Measurements from ENCODE around the gene MAP3K8. TPM values are rescaled to one million over a fixed set of nuclear protein-coding genes. Genes with fewer than 3 reads are reported as not detected.

Gene MAP3K8
- total RNA-seq, 1 donor from 2014 or later: 7.3 TPM

DNA sequence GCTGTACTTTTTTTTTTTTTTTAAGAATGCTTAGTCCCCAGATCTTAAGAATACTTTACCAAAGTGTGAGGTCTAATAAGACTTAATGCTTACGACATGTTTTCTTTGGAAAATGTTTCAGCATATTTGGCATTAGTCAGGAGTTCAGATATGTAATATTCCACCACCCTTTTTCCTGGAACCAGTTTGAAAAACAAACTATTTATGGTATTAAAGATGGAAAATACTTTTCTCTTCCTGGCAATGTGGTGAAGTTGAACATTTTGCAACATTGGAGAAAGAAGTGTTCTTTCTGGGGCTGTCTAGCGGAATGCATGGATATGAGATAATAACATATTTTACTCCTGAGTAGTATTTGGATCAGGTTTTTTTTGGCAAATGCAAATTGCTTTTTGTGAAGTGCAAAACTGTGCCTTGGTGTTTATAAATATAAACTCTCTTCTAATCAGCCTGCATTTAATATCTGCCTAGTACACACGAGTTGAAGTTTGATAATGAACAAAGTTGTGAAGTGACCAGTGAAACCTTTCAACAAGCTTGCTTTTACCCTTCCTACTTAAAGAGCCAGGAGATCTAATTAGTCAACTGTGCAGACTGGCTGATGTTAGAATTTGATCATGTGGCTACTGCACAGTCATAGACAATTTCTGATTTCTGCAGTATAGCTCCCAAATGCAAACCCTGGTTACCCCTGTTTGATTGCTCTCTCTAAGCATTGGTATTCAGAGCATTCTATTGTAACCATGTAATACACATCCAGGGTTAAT is 20.9 kb downstream of the MAP3K8 start:
- H3K9me3 ChIP-seq (ENCODE audit: low read depth): no peaks in the 10 kb centered on the region
- no peaks in the 10 kb centered on the region for H4K20me1 ChIP-seq (ENCODE audit: low read depth)
- TF ChIP-seq, protein P1, sequence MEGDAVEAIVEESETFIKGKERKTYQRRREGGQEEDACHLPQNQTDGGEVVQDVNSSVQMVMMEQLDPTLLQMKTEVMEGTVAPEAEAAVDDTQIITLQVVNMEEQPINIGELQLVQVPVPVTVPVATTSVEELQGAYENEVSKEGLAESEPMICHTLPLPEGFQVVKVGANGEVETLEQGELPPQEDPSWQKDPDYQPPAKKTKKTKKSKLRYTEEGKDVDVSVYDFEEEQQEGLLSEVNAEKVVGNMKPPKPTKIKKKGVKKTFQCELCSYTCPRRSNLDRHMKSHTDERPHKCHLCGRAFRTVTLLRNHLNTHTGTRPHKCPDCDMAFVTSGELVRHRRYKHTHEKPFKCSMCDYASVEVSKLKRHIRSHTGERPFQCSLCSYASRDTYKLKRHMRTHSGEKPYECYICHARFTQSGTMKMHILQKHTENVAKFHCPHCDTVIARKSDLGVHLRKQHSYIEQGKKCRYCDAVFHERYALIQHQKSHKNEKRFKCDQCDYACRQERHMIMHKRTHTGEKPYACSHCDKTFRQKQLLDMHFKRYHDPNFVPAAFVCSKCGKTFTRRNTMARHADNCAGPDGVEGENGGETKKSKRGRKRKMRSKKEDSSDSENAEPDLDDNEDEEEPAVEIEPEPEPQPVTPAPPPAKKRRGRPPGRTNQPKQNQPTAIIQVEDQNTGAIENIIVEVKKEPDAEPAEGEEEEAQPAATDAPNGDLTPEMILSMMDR (IDR thresholded peaks at IDR 0.05): no peak
- TF ChIP-seq EZH2phosphoT487 (IDR thresholded peaks at IDR 0.05): no peak
- TF ChIP-seq EZH2 (IDR thresholded peaks at IDR 0.05): no peak
- Mint-ChIP-seq H3K4me3 (no peak overlapping the region), H3K36me3 (peaks cover 15% of the 10 kb centered on the region), H3K27me3 (ENCODE audit: insufficient read depth, low read depth) (peaks cover 4% of the 10 kb centered on the region), H3K27ac (no peak overlapping the region), H3K9me3 (no peaks in the 10 kb centered on the region), H3K4me1 (no peaks in the 10 kb centered on the region)
- H3K36me3 ChIP-seq: no peaks in the 10 kb centered on the region
- no peak overlapping the region for H3K9ac ChIP-seq
- DNase-seq (ENCODE audit: low spot score): no peak
- H3K27ac ChIP-seq: no peak overlapping the region
- H3K4me1 ChIP-seq: peaks cover 3% of the 10 kb centered on the region
- no peak overlapping the region for H2AFZ ChIP-seq (replicated peaks)
- no peaks in the 10 kb centered on the region for H3K79me2 ChIP-seq (ENCODE audit: low read depth)
- no peaks in the 10 kb centered on the region for H3K27me3 ChIP-seq
- H3K4me3 ChIP-seq: no peak overlapping the region
- H3K4me2 ChIP-seq: no peak overlapping the region
- H3F3A ChIP-seq (ENCODE audit: low read depth): no peaks in the 10 kb centered on the region

- no peaks in the 10 kb centered on the region for H3K4me1 Mint-ChIP-seq
Measured at GRCh38 chr10:30455816-30456215, 21.8 kb downstream of the MAP3K8 start.

DNA sequence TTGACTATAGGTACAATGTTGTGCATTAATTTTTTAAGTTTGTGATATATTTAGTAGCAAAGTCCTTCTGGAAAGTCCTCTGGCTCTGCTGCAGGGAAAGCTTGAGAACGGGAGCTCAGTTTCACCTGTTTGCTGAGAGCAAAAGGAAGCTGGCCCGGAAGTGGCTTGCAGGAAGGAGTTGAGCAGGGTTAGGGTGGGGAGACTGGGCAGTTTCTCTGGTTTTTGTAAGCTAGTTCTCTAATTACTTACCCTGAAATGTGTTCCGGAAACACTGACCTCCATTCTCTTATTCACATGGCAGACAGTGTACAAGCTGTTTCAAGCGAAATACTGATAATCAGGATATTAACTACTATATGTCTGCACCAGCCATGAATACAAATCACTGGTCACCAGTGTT is 22.3 kb downstream of the MAP3K8 start:
- Histone ChIP-seq H4K20me1 (ENCODE audit: low read depth) (no peaks in the 10 kb centered on the region), H3F3A (ENCODE audit: low read depth) (no peaks in the 10 kb centered on the region), H3K27ac (no peak overlapping the region), H3K4me1 (peaks cover 3% of the 10 kb centered on the region), H3K4me2 (no peak overlapping the region), H3K36me3 (no peaks in the 10 kb centered on the region), H3K9me3 (ENCODE audit: low read depth) (no peaks in the 10 kb centered on the region), H3K9ac (no peak overlapping the region), H2AFZ (replicated peaks) (no peak overlapping the region), H3K27me3 (no peaks in the 10 kb centered on the region), H3K4me3 (no peak overlapping the region), H3K79me2 (ENCODE audit: low read depth) (no peaks in the 10 kb centered on the region)
- Mint-ChIP-seq H3K4me1 (no peaks in the 10 kb centered on the region), H3K27ac (no peak overlapping the region), H3K27me3 (ENCODE audit: insufficient read depth, low read depth) (peaks cover 4% of the 10 kb centered on the region), H3K4me3 (no peak overlapping the region), H3K9me3 (no peaks in the 10 kb centered on the region), H3K36me3 (peaks cover 19% of the 10 kb centered on the region)
- TF ChIP-seq EZH2 (IDR thresholded peaks at IDR 0.05) (no peak), EZH2phosphoT487 (IDR thresholded peaks at IDR 0.05) (no peak)
- TF ChIP-seq, protein P1 (IDR thresholded peaks at IDR 0.05): no peak
- no peak for DNase-seq (ENCODE audit: low spot score)

More at GRCh38 chr10:30455816-30456215, 21.8 kb downstream of the MAP3K8 start:
- no peaks in the 10 kb centered on the region for H3K9me3 ChIP-seq (ENCODE audit: low read depth)
- no peaks in the 10 kb centered on the region for H3K79me2 ChIP-seq (ENCODE audit: low read depth)
- H3K27me3 ChIP-seq: no peaks in the 10 kb centered on the region
- no peak for DNase-seq (ENCODE audit: low spot score)
- no peak overlapping the region for H3K27ac ChIP-seq
- Mint-ChIP-seq H3K4me3 (no peak overlapping the region), H3K27me3 (ENCODE audit: insufficient read depth, low read depth) (peaks cover 4% of the 10 kb centered on the region), H3K36me3 (peaks cover 17% of the 10 kb centered on the region), H3K9me3 (no peaks in the 10 kb centered on the region), H3K27ac (no peak overlapping the region)
- H4K20me1 ChIP-seq (ENCODE audit: low read depth): no peaks in the 10 kb centered on the region
- H3K4me1 ChIP-seq: peaks cover 3% of the 10 kb centered on the region
- TF ChIP-seq EZH2 (IDR thresholded peaks at IDR 0.05): no peak
- TF ChIP-seq, protein P1 (IDR thresholded peaks at IDR 0.05): no peak
- no peak for TF ChIP-seq EZH2phosphoT487 (IDR thresholded peaks at IDR 0.05)
- H3F3A ChIP-seq (ENCODE audit: low read depth): no peaks in the 10 kb centered on the region
- H3K9ac ChIP-seq: no peak overlapping the region
- H3K36me3 ChIP-seq: no peaks in the 10 kb centered on the region
- no peak overlapping the region for H3K4me3 ChIP-seq
- no peak overlapping the region for H3K4me2 ChIP-seq
- no peak overlapping the region for H2AFZ ChIP-seq (replicated peaks)

Measured in neural progenitor cell (in vitro differentiated cells).